GM21529 (cell line): Measurements from ENCODE around the gene RAD51B.

ENCODE experiments used
- ATAC-seq: cut with Tn5 transposase; IDR thresholded peaks from one replicate; pipeline ENCODE4 v1.9.1; 2021; ENCODE audit not compliant: unreplicated experiment

RAD51B gene

GRCh38 chr14:68370057-68370360 is 550.4 kb downstream of the RAD51B start:
- no peak for ATAC-seq

DNA sequence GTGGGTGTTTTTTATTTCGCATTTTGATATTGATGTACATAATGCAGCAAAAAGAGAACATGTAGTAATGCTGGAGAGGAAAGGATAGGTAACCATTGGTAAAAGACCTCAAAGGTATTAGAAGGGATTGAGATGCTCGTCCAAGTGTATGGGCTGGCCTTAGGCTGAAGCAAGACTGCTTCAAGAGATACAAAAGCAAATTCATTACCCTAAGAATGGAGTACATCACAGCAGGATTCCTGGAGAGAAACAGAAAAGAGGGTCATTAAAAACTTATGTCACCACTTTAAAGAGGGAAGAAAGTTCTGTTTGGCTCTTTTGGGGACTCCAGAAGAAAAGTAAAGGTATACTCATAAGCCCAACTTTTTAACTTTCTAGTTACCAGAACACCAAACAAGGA is 552.8 kb downstream of the RAD51B start:
- ATAC-seq = no peak

GRCh38 chr14:68373124-68373646 is 553.6 kb downstream of the RAD51B start:
- ATAC-seq = no peak

DNA sequence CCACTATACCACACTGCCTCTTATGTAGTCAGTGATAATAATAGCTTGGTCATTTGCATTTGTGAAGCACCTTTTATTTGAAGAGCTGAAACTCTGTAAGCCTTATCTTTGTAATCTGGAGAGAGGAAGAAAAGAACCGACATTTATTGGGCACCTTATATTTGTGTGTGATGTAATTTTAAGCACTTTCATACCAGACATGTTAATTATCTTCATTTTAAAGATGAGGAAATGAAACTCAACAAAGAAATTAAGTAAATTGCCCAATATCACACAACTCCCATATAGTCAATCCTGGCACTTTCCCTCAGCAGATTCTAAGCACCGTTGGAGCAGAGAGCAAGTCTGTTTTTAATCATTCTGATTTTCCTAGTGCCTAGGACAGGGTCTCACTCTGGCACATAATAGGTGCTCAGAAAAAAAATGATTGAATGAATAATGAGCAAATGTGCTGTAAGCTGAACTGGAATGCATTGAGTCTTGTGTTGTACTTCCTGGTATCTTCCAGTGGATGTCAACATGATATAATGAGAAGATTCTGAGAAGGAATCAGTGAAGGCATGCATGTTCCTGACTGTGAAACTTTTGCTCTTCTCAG is 554.4 kb downstream of the RAD51B start:
- no peak for ATAC-seq

DNA sequence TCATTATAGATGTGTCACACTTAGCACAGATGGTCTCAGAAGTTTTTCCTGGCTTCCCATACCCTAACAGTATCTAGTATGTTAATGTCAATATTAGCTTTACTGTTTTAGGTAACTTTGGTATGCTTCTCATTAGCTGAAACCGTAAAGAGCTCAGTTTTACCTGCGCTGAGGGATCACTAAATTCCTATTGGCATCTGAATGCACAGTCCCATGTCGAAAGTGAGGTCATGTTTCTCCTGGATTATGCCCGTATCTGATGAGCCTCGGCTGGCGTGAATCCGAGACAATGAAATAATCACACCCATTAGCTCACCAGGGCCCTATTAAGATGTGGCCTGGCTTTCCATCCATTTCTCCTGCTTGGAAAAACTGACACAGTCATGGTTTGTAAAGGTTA is 555.1 kb downstream of the RAD51B start:
- ATAC-seq = no peak

DNA sequence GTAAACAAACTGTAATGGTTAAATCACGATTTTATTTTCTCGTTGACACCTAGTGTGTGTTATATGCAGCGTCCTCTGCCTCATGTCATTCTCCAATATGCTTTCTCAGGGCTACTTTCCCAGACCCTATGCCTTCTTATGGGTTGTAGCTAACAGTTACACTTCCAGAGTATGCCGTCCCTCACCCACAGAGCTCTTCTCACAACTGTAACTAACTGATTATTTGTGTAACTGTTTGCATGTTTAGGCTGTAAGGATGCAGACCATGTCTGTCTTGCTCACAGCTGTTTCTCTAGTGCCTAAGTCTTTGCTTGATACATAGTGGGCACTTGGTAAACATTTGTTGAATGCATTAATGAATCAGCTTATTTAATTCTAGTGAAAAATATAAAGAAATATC is 555.8 kb downstream of the RAD51B start:
- no peak for ATAC-seq

DNA sequence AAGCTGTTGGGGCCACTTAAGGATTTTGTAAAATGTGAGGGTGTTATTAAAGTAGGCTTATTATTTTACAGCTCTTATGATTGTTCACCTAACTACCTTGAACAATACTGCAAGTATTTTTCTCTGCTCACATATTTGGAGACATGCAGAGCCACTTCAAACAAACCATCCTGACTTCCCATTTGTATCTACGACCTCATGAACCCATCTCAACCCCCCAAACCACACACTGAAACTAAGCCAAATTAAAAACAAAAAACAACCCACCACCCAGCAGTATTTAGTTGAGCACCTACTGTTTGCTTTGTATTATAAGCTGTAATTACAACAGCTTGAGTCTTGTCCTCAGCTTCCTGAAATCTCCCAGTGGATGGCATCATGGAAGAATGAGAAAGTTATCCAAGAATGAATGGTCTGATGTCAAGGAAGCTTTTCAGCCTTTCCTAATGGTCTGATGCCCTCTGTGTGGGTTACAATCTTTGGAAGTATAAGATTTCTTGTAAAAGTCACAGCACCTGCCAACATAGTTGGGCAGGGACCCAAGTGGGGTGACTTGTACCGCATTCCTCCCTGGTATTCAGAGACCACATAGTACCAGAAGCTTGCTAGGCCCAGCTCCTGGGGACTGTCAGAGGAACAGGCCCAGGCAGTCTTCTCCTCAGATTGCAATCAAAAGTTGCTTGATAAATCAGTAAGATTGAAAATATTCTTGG is 556.6 kb downstream of the RAD51B start:
- ATAC-seq = no peak

GRCh38 chr14:68377006-68377405 is 557.4 kb downstream of the RAD51B start:
- no peak for ATAC-seq

GRCh38 chr14:68377459-68377858 is 557.9 kb downstream of the RAD51B start:
- ATAC-seq = no peak

GRCh38 chr14:68379510-68380328 is 560.1 kb downstream of the RAD51B start:
- no peak for ATAC-seq

GRCh38 chr14:68380329-68380741 is 560.8 kb downstream of the RAD51B start:
- ATAC-seq = peak; percentile 61

DNA sequence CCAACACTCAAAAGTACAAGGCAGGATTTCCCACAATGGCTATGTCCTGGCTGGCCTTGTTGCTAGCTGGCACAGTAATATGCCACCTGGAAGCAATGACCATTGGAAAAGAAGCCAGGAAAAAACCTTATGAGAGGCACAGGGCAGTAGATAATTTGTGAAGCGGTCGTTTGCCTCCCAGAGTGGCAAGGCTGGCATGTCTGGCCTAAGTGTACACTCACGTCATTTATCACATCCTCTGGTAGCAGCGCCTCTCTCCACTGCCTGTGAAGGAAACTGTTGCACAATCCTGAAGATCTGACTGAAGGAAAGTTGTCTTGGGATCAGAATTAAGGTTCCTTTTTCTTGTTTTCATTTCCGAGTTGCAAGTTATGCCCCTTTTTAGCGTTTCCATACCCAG is 564.8 kb downstream of the RAD51B start:
- ATAC-seq = no peak

GRCh38 chr14:68384881-68385280 is 565.3 kb downstream of the RAD51B start:
- ATAC-seq = no peak

GRCh38 chr14:68386446-68386845 is 566.9 kb downstream of the RAD51B start:
- no peak for ATAC-seq

GRCh38 chr14:68386950-68387779 is 567.6 kb downstream of the RAD51B start:
- no peak for ATAC-seq

DNA sequence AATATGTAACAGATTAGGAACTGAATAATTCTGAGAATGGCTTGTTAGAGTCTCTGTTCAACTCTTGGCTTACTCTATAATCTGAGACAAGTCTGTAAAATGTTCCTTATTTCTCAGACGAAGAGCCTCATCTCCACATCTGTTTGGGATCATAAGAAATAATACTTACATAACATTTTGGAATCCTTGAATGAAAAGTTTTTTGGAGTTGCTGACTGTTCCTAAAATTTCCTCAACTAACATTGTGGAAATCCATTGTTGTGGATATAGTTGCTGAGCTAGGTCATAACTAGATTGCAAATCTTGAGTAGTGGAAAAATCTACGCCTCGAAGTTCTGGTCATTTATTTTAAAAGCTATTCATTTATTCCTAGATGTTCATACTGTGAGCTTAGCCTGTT is 570.4 kb downstream of the RAD51B start:
- ATAC-seq = no peak

DNA sequence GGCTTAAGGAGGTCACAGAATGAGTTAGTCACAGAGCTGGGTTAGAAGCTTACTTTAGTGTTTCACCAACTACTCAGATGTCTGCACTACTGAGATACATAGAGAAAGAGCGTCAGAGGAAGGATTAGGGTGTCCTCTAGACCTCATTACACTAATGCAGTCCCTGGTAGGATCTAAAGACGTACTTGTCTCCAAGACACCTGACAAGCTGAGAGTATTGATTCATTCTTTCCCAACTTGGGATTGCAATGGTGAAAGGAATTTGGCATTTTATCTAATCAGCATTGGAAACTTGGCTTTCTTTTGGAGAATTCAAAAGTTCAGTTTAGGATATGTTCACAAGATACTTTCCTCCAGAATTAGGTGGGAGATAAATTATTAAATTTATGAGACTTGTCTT is 571.2 kb downstream of the RAD51B start:
- no peak for ATAC-seq

DNA sequence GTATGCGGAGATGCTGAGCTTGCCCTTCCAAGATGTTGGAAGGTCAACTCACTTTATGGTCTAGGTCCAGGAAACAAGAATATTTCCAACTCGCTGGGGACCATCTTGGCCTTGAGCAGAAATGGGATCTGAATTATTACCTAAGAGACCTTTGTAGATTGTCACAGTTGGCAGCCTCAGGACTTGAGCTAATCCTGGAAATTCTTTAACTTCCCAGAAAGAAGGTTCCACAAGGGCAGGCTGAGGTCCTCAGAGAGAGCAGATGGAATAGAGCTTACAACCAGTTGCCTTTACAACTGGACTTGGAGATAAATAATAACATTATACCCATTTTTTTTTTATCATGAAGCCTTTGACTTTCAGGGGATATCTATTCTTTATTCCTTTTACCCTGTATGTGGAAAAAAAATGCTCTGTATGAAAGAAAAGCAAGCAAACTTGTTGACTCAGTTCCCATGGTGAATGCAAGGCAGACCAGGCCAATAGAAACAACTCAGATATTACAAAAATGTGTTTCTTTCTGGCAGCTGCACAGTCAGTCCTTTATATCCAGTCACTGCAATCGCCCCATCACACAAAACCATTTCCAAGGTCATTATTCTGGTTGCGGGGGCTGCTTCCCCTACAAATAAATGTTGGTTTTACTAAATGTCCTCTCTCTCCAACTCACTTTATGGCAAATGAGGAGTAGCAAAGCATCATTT is 571.9 kb downstream of the RAD51B start:
- no peak for ATAC-seq

DNA sequence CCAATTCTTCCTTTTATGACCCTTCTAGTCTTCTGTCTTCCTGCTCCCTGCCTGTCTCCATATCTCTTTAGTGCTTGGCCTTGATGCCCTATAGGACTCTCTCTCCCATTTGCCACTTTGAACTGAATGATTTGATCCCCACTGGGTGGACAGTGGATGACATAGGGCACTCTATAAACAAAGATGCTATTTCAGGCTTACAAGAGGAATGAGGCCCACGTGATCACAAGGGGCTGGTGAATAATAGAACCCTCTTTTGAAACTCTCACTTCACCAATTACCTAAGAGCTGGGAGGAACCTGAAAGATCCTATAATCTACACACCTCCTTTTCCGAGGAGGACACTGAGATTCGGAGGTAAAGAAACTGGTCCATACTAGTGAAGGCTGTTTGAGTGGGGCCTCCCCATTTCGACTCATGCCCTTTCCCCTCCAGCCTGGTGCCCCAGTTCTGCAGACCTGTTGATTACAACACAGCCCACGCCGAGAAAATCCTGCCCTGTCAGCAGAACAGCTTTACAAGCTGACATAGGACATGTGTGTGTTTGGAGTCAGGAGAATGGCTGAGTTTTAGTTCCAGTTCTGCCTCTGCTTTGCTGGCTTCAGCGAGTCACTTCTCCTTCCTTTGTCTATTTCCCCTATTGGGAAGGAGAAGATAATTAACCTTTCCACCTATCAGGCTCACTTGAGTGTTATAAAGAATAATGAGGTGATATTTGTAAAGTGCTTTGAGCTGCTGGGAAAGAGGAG is 573.0 kb downstream of the RAD51B start:
- no peak for ATAC-seq

DNA sequence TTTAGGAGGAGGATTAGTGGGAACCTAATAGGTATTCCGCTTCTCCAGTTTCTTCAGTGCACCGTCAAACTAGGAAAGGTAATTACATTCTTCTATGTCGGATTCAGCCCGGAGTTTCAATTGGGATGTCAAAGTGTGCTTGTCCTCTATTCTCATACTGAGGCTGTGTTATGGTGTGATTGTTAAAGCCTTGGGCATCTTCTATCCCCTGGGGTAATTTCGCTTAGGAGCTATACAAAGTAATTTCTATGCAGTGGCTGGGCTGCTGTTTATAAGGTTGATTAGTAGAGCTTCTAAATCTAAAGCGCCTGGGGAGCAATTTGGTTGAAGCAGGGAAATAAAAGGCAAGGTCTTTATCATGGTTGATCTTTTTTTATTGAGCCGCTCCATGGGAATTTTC is 573.7 kb downstream of the RAD51B start:
- no peak for ATAC-seq
